A549 (cell line): ENCODE measurements around the gene SHROOM4. TPM values are rescaled to one million over a fixed set of nuclear protein-coding genes. Genes with fewer than 3 reads are reported as not detected.

Experiments
- ATAC-seq, 2 experiments: fragments of 200-7000 bp in 1 of 2; fragments of >200 bp in 1 of 2; cut with Nextera tagmentation in 1 of 2; cut with Tn5 transposase in 1 of 2; 3 replicates each; pipeline versions ENCODE4 v1.8.0 to v1.9.1; 2018 to 2020; ENCODE audit warnings: mild to moderate bottlenecking in 1 of 2, moderate library complexity in 1 of 2
- CTCF ChIA-PET: fragments of 300-600 bp; sonication (Branson Sonifier 250); formaldehyde crosslinking; extraction: SDS; loops from one replicate; lab custom pipeline; 2021; ENCODE audit warnings: antibody characterized with exemption, inconsistent platforms; lab: Yijun Ruan, JAX
- POLR2A ChIA-PET: fragments of 350-600 bp; formaldehyde crosslinking; extraction: SDS; loops from one replicate; lab custom pipeline; 2021; ENCODE audit warnings: antibody characterized with exemption, inconsistent platforms; lab: Yijun Ruan, JAX
- DNase-seq, 2 experiments: peaks; one replicate each; pipeline versions ENCODE4 v3.0.0 to v3.0.0-alpha.2; 2011 to 2016; ENCODE audit warnings: low read depth in 1 of 2, low spot score in 1 of 2
- FAIRE-seq: peaks from 2 replicates; lab custom pipeline; 2011; peaks lifted over from hg19 to GRCh38; lab: Jason Lieb, UNC
- H3K27ac ChIP-seq, 2 experiments: fragments of >200 bp; sonication (Bioruptor Twin); formaldehyde crosslinking; 3 replicates each; pipeline ENCODE4 v1.5.1; 2016 to 2017
- H3K4me1 ChIP-seq: fragments of >200 bp; sonication (Bioruptor Twin); formaldehyde crosslinking; 3 replicates; pipeline ENCODE4 v1.6.1; 2016
- H3K4me2 ChIP-seq: fragments of >200 bp; sonication (Bioruptor Twin); formaldehyde crosslinking; 3 replicates; pipeline ENCODE4 v1.6.1; 2016
- H3K4me3 ChIP-seq: fragments of >200 bp; sonication (Bioruptor Twin); formaldehyde crosslinking; 3 replicates; pipeline ENCODE4 v1.5.1; 2016
- H3K9me3 ChIP-seq: fragments of >200 bp; sonication (Bioruptor Twin); formaldehyde crosslinking; 3 replicates; pipeline ENCODE4 v1.6.1; 2016
- CHD2 ChIP-seq: fragments of 150-350 bp; IDR thresholded peaks from 2 replicates; pipeline ENCODE4 v1.6.1; 2014; ENCODE audit warnings: low read length; ENCODE audit not compliant: partially characterized antibody
- CTCF ChIP-seq: fragments of >200 bp; sonication (Bioruptor Twin); formaldehyde crosslinking; IDR thresholded peaks from 3 replicates; pipeline ENCODE4 v1.5.1; 2016
- ESRRA ChIP-seq: fragments of 150-350 bp; IDR thresholded peaks from 2 replicates; pipeline ENCODE4 v1.6.1; 2014; ENCODE audit warnings: mild to moderate bottlenecking, low read length, borderline replicate concordance
- HDAC2 ChIP-seq: fragments of 200-600 bp; sonication (generic); IDR thresholded peaks from 2 replicates; pipeline ENCODE4 v1.6.1; 2016
- HMGXB4 ChIP-seq: fragments of 250-450 bp; sonication (Bioruptor Pico); IDR thresholded peaks from 2 replicates; pipeline ENCODE4 v1.5.0; 2021; ENCODE audit warnings: mild to moderate bottlenecking, moderate library complexity, borderline replicate concordance
- HOXA7 ChIP-seq: fragments of 250-450 bp; sonication (Bioruptor Pico); IDR thresholded peaks from 2 replicates; pipeline ENCODE4 v1.5.0; 2020; ENCODE audit warnings: mild to moderate bottlenecking, moderate library complexity
- KDM5A ChIP-seq: fragments of 200-600 bp; sonication (generic); IDR thresholded peaks from 2 replicates; pipeline ENCODE4 v1.6.1; 2016; ENCODE audit warnings: antibody characterized with exemption, mild to moderate bottlenecking
- MAZ ChIP-seq: fragments of 150-350 bp; IDR thresholded peaks from 2 replicates; pipeline ENCODE4 v1.6.1; 2014; ENCODE audit warnings: antibody characterized with exemption, low read depth, low read length, borderline replicate concordance
- NPAS2 ChIP-seq: fragments of 250-450 bp; sonication (Bioruptor Pico); IDR thresholded peaks from 2 replicates; pipeline ENCODE4 v1.8.0; 2022; ENCODE audit warnings: mild to moderate bottlenecking, moderate library complexity, borderline replicate concordance
- POLR2A ChIP-seq: IDR thresholded peaks from 2 replicates; pipeline ENCODE4 v1.6.1; 2012; ENCODE audit warnings: mild to moderate bottlenecking, low read length
- POLR2AphosphoS2 ChIP-seq: conservative IDR thresholded peaks from 2 replicates; pipeline ENCODE4 v1.6.1; 2012; ENCODE audit warnings: low read length, improper control_type of control experiment, inconsistent platforms
- RARB ChIP-seq: fragments of 250-450 bp; sonication (Bioruptor Pico); IDR thresholded peaks from 2 replicates; pipeline ENCODE4 v1.8.0; 2021; ENCODE audit warnings: mild to moderate bottlenecking, moderate library complexity
- RFX5 ChIP-seq: fragments of 450-650 bp; IDR thresholded peaks from 2 replicates; pipeline ENCODE4 v1.7.1; 2014; ENCODE audit warnings: antibody characterized with exemption, mild to moderate bottlenecking, moderate library complexity
- RNF2 ChIP-seq: fragments of 200-600 bp; sonication (generic); IDR thresholded peaks from 2 replicates; pipeline ENCODE4 v1.6.1; 2016; ENCODE audit warnings: low read depth, mild to moderate bottlenecking, antibody characterized with exemption, moderate library complexity, borderline replicate concordance
- SMC3 ChIP-seq: fragments of >200 bp; sonication (Bioruptor Twin); formaldehyde crosslinking; IDR thresholded peaks from 3 replicates; pipeline ENCODE4 v1.6.1; 2018; ENCODE audit warnings: inconsistent platforms
- TP53 ChIP-seq: fragments of 250-450 bp; sonication (Bioruptor Pico); IDR thresholded peaks from 2 replicates; pipeline ENCODE4 v1.5.0; 2021; ENCODE audit warnings: mild to moderate bottlenecking, moderate library complexity
- ZFP36 ChIP-seq: fragments of 450-650 bp; IDR thresholded peaks from 2 replicates; pipeline ENCODE4 v1.6.1; 2014; ENCODE audit warnings: borderline replicate concordance; ENCODE audit not compliant: partially characterized antibody
- WGBS: methylation state at CpG from one replicate; pipeline ENCODE4 v1.1.6; 2017; ENCODE audit errors: missing lambda C conversion rate; 5-methylcytosine and 5-hydroxymethylcytosine counted together
- polyA plus RNA-seq, 4 experiments: library from polyadenylated mRNA; depleted of rRNA in 3 of 4; stranded (reverse); fragments of >200 nt; fragmentation: RNase III in 1 of 4; extraction: RNeasy Plus Mini Kit Qiagen cat#74134 plus additional on column Dnase treatment in 1 of 4; gene quantifications; 2 replicates in 3 of 4; 3 replicates in 1 of 4; pipeline ENCODE4 v1.2.3, GENCODE V29; 2011 to 2017
- small RNA-seq, 6 experiments: library from RNA; depleted of rRNA; stranded (forward); fragments of <200 nt; gene quantifications; one replicate each; pipeline ENCODE3, GENCODE V24; 2012

SHROOM4 gene
- polyA plus RNA-seq, 2 of the 4 experiments (the other 2 are of a cell fraction) = not detected

- H3K27ac ChIP-seq = no peak overlapping the region
- no peaks in the 10 kb centered on the region for H3K9me3 ChIP-seq
- no peak for TF ChIP-seq TP53 (CRISPR knock-in tag)
- TF ChIP-seq RARB (CRISPR knock-in tag) = no peak
- TF ChIP-seq KDM5A = no peak
- no peak for TF ChIP-seq RNF2
- TF ChIP-seq HDAC2 = no peak
- TF ChIP-seq POLR2A = no peak
- no peak for TF ChIP-seq CHD2
- no peak for TF ChIP-seq RFX5
- TF ChIP-seq SMC3 = no peak
- TF ChIP-seq NPAS2 (CRISPR knock-in tag) = no peak
- TF ChIP-seq HOXA7 (CRISPR knock-in tag) = no peak
- TF ChIP-seq ZFP36 = no peak
- TF ChIP-seq POLR2AphosphoS2 = no peak
- no peak for TF ChIP-seq CTCF
- no peak for TF ChIP-seq MAZ
- ChIA-PET POLR2A (no interaction called here), CTCF (interaction anchor here (1.7 kb wide), 1 partner anchor 477 kb away, joined by 4 read pairs; no protein-coding TSS in a partner anchor)
- no peak for ATAC-seq
- FAIRE-seq = no peak
- no peak overlapping the region for H3K4me3 ChIP-seq
- WGBS = 0% methylated on average over 1 of the region's 1 CpG
- no peaks in the 10 kb centered on the region for H3K4me1 ChIP-seq
- DNase-seq = no peak
- H3K4me2 ChIP-seq = no peak overlapping the region
Measured at GRCh38 chrX:50577326-50577725, 236.7 kb downstream of the SHROOM4 start.

- FAIRE-seq = no peak
- no peak overlapping the region for H3K27ac ChIP-seq
- no peak overlapping the region for H3K4me3 ChIP-seq
- POLR2A ChIA-PET = no interaction called here
- WGBS = 0% methylated on average over 1 of the region's 1 CpG
- CTCF ChIA-PET = no interaction called here
- no peak for TF ChIP-seq ESRRA
- no peak for TF ChIP-seq HMGXB4 (CRISPR knock-in tag)
- TF ChIP-seq KDM5A = no peak
- no peak for TF ChIP-seq HOXA7 (CRISPR knock-in tag)
- no peak for TF ChIP-seq POLR2A
- no peak for ATAC-seq
- H3K4me1 ChIP-seq = no peaks in the 10 kb centered on the region
- no peaks in the 10 kb centered on the region for H3K9me3 ChIP-seq
- no peak for DNase-seq
- H3K4me2 ChIP-seq = no peak overlapping the region
Measured at GRCh38 chrX:50567636-50568035, 246.4 kb downstream of the SHROOM4 start.

GRCh38 chrX:50565718-50566117 is 248.3 kb downstream of the SHROOM4 start:
- POLR2A ChIA-PET = no interaction called here
- no peaks in the 10 kb centered on the region for H3K9me3 ChIP-seq
- no peak for TF ChIP-seq CHD2
- TF ChIP-seq, all 56 proteins: peak for 0
- no peak for ATAC-seq
- FAIRE-seq = no peak
- no peak for DNase-seq
- WGBS = 37% methylated on average over 3 of the region's 4 CpGs
- CTCF ChIA-PET = no interaction called here
- Histone ChIP-seq H3K27ac (no peak overlapping the region), H3K4me2 (no peak overlapping the region), H3K4me3 (no peak overlapping the region), H3K4me1 (no peaks in the 10 kb centered on the region)

Small RNAs within 50 kb of the gene (small RNA-seq; reads per million reads assigned to genes)
- gene RNU6-935P = 0 reads per million in 6 experiments

Other genes with a start within 250 kb of the SHROOM4 start
- gene BMP15, start 96.5 kb upstream of the SHROOM4 start, polyA plus RNA-seq (2011; rRNA removed) = not detected in 2 replicates
- not detected in 3 replicates for gene BMP15, start 96.5 kb upstream of the SHROOM4 start, polyA plus RNA-seq (2017; fragmentation: RNase III; extraction: RNeasy Plus Mini Kit Qiagen cat#74134 plus additional on column Dnase treatment)